Stimulated activated naive CD8-positive, alpha-beta T cell treated with anti-CD3 and anti-CD28 coated beads, Interleukin-15, Interleukin-2, amounts not matched to agents 100 U/mL and 50 U/mL, for 24 hours (primary cell): ENCODE results near the gene CMBL.
"Not testable (repeated sequence)": the region's sequence is repeated elsewhere in the genome, so short reads cannot be mapped to it uniquely, and the experiment has no call there.

Experiments used
- ATAC-seq: fragments of 150-1000 bp; cut with Tn5 transposase; one replicate; pipeline ENCODE4 v1.10.0; 2021
- DNase-seq: peaks from one replicate; pipeline ENCODE4 v3.0.0; 2021

Gene CMBL

DNA sequence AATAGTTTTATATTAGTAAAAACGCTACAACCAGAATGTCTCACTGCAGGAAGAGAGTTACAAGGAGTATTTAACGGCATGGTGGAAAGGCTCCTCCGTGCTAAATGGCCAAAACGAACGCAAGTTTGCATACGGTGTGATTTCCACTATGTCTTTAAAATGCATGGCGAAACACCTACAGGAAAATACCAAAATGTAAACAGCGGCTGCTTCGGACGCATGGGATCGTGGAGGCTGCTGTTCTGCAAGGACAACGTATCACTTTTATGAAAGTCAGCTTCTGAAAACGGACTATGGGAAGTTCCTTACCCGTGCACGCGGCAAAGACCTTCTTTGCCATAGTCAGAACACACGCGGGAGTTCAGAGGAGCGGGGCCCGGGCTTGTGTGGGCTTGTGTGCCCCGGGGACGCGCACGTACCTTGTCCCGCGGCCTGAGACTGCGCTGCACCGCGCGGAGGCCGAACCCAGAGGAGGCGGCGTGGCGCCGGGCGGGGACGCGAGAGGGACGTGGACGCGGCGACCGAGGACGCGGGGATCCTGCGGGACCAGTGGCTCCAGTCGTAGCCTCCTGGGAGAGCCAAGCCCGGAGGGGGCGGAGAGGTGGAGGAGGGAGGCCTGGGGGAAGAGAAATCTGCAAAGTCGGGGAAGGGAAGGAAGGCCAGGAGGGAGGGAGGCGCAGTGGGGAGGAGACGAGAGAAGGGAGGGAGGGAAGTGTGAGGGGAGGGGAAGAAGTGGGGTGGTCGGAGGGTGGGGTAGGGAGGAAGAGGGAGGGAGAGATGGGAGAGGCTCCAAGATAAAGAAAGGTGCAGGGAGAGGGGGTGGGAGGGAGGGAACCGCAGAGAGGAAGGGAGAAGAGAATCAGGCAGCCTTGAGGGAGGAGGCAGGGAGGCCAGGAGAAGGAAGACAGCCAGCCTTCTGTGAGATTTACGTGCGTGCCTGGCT lies at the start of gene CMBL:
Gene CMBL (minus strand): TSS at position 697 of the 943 bp plus-strand sequence. CDS start 17,140 bp downstream, outside the sequence.
- DNase-seq (peak; percentile 37), ATAC-seq (peak; percentile 78)

DNA sequence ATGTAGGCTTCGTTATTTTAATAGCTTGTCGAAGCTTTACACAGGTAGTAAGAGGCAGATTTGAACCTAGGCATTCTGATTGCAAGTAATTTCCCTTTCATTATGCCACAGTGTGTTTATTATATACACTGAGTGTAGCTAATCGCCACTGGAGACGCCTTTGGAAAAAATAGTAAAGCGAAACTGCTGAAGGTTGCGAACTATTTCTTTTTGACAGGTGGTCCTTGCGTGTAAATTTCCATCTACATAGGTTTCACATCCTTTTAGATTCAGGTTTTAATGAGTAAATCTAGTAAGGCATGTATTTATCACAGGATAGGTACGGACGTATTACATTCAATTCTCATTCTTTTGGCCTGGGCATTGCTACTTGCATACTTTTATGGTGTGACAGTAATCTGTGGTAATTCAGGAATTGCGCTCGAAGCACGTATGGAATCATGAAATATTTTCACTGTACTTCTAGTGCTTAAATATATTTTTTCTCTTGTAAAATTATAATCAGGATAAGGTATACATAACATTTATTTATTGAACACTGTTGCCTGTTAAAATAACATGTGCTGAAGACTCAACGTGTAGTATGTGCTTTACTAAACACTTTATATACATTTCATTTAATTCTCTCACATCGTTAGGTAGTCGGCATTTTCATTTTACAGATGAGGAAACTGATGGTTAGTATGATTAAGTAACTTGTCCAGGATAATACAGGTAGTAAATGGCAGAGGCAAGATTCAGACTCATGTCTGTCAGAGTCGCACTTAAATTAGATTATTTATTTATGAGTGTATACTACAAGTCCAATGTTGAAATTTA lies 47.6 kb upstream of the CMBL start:
- DNase-seq (no peak), ATAC-seq (peak; percentile 42)

DNA sequence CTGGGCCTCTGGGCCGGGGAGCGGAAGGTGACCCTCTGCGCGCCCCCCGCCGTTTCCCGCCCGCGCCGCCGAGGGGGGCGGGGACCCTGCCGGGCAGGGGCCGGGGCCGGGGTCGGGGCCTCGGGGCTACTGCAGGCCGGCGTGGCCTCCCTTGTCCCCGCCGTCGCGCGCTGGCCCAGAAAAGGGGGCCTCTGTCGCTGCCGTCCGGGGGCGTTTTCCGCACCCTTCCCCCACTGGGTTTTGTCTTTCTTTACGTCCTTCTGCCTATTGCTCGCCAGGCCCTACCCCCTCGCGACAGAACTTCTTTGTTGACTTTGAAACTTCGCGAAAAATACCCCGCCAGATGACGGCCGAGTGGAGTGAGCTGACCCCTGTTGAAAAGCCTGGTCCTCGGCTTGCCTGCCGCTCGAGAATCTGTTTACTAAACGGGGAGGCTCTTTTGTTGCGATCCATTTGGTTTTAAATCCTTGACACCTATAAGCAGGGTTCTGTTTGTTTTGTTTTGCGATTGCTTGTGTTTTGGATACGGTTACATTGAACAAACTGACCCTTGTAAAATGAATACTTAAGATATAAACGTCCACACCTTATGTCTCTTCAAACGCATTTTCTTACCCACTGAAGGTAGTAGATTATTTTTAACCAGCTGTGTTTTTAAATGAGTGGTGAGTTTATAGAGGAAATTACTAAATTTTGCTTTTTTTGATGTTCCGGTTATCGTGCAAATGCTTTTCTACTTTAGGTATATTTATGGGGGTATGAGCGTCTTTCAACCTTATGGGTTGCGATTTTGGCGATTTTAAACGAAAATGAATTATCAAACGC lies 46.6 kb upstream of the CMBL start:
- ATAC-seq (peak; percentile 5), DNase-seq (peak; percentile 59)

DNA sequence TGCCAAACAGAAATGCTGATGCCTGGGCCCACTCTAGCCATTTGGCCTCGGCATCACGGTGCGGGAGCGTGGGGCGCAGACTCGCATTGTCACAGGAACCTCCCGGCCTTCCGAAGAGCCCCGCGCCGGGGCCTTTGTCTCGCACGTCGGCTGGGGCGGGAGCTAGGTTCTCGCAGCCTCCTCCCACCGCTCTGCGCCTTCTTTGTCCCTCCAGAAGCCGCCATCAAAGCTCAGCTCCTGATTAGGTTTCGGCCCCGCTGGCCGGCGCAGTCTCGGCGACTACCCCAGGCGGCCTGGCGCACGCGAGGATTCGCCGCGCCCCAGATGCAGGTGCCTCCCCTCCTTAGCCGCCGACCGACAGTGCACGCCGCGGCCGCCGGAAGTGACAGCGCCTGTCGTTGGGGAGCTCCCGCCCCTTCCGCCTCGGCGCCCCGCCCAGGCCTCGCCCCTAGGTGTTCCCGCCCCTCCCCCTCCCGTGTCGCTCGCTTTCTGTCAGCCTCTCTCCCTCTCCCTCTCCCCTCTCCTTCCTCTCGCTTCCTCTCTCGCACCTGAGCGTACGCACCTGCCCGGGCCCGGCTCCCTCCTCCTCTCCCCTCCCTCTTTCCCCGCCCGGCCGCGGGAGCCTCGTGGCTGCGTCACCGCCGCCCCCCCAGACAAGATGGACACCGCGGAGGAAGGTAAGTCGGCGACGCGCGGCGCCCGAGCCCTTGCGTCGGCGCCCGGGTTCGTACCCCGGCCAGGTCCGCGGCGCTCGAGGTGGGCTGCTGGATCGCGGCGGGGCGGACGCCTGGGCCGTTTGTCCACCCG lies 45.7 kb upstream of the CMBL start, which contains the start of gene MARCHF6:
Gene MARCHF6 (plus strand): TSS at position 455 of the 807 bp plus-strand sequence. CDS start 204 bp downstream, at position 659.
- DNase-seq = peak; percentile 98
- peak; percentile 91 for ATAC-seq

GRCh38 chr5:10352430-10353240 lies 44.9 kb upstream of the CMBL start:
- DNase-seq (peak; percentile 37), ATAC-seq (peak; percentile 24)

DNA sequence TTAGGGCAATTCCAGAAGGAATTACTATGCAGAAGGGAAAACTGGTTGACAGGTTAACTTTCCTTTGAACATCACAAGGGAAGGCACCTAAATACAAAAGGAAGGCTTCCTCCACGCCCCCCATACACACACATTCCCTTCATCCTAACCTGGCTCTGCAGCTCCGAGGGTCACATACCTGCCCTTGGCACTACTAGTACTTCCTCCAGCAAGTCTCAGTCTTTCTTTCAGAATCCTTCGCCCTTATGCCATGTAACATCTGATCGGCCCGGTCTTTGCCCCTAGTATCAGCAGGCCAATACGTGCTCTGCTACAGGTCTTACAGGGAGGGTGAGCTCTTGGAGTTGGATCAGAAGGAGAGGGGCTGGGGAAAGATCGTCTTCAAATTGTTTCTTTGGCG lies 44.2 kb upstream of the CMBL start:
- ATAC-seq = no peak
- DNase-seq = no peak

DNA sequence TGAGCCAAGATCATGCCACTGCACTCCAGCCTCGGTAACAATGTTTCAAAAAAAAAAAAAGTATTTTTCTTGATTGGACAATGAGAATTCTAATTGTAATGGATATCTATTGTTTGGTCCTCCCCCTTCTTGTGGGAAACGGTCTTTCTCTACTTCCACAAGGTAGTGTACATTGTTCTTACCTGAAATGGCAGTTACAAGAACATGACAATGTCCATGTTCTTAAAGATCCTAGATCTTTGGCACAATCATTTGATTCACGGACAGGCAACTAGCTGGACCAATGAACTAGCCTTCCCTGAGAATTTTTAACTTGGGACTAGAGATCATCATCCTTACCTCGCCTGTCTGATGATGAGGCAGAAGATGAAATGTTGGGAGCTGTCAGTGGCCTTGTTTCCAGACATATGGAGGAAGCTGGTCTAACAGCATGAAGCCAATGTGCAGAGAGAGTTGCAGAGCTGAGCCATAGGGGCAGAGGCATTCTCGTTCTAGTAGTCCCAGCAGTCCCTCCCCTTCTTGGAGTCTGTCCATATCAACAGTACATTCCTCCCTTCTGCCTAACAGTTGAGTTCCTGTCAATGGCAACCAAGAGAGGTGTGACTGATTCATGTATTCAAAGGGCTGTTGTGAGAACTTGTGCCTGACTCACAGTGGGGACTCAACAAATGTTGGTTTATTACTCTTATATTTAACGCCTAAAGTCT lies 43.6 kb upstream of the CMBL start:
- no peak for DNase-seq
- ATAC-seq = no peak

GRCh38 chr5:10348258-10348657 lies 40.6 kb upstream of the CMBL start:
- DNase-seq (no peak), ATAC-seq (no peak)

DNA sequence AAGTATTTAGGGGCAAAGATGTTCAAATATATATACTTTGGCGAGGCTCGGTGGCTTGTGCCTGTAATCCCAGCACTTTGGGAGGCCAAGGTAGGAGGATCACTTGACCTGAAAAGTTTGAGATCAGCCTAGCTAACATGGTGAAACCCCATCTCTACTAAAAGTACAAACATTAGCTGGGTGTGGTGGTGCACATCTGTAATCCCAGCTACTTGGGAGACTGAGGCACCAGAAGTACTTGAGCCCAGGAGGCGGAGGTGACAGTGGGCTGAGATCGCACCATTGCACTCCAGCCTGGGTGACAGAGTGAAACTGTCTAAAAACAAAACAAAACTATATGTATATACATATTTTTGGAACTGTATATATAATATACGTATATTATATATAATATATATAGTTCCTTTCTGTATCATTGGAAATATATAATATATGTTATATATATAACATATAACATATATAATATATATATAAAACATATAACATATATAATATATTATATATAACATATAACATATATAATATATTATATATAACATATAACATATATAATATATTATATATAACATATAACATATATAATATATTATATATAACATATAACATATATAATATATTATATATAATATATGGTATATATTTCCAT lies 36.9 kb upstream of the CMBL start:
- not testable (repeated sequence) for DNase-seq, ATAC-seq

GRCh38 chr5:10343486-10343885 lies 35.8 kb upstream of the CMBL start:
- DNase-seq (no peak), ATAC-seq (no peak)

DNA sequence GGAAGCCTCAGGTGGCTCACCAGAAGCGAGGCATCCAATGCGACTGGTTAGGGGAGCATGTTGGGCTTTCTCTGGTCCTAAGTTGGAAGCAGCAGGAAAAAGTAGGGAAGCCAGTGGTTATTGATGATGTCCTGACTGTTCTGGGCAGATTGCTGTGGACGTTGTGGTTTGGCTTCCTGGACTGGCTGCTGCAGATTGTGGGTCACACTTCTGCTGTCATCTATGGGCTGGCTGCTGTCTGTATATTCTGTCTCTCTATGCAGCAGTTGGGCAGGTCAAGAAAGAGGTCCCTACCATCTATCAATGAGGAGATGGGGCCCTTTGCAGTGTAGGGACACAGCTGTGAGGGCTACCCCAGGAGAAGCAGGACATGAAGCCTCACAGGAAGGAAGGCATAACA lies 32.3 kb upstream of the CMBL start:
- no peak for DNase-seq
- peak; percentile 9 for ATAC-seq

DNA sequence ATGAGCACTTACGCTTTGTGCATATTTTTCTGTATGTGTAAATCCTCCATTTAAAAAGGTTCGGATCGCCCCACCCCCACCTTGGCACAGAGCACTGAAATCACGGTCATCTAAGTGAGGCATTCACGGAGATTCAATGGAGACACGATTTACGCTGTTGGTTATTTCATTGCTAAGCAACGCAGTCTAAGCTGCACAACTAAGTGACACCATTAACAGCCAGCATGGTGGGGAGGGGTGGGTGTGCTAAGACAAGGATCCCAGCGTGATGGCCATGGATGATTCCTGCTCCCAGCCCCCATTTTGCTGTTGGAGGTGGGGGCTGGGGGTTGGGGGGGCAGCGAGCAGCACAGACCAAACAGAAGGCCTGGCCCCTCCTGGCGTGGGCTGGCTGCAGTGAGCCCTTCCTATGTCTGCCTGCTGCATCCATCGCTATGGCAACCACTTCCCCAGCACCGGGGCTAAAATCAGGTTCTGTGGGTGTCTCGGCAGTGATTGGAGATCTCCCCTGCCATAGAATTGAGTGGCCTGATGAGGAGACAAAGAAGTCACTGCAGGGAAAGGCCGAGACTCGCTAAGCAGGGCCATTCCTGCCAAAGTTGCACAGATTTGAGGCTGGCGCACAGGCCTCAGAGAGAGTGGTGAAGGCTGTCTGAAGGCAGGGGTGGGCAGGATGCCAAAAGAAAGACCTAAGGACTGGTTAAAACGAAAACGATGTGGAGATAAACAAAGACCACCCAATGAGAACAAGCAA lies 31.5 kb upstream of the CMBL start:
- ATAC-seq = no peak
- no peak for DNase-seq

GRCh38 chr5:10338686-10339057 lies 31.0 kb upstream of the CMBL start:
- DNase-seq (no peak), ATAC-seq (no peak)

- no peak for ATAC-seq
- DNase-seq = no peak
Observed at GRCh38 chr5:10337986-10338385, 30.3 kb upstream of the CMBL start.

DNA sequence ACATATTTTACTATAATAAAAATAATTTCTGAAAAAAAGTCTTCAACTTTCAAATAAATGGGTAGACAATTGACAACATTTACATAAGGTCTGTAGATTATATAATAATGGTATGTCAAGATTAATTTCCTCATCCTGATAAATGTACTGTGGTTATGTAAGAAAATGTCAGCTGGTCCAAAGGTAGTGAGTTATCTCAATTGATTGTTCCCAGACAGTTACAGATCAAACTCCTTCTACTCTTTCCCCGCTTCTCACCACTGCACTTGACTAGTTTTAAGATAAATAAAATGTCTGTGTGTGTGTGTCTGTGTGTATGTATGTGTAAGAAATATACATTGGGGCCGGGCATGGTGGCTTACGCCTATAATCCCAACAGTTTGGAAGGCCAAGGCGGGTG lies 29.4 kb upstream of the CMBL start:
- ATAC-seq (no peak), DNase-seq (no peak)

DNA sequence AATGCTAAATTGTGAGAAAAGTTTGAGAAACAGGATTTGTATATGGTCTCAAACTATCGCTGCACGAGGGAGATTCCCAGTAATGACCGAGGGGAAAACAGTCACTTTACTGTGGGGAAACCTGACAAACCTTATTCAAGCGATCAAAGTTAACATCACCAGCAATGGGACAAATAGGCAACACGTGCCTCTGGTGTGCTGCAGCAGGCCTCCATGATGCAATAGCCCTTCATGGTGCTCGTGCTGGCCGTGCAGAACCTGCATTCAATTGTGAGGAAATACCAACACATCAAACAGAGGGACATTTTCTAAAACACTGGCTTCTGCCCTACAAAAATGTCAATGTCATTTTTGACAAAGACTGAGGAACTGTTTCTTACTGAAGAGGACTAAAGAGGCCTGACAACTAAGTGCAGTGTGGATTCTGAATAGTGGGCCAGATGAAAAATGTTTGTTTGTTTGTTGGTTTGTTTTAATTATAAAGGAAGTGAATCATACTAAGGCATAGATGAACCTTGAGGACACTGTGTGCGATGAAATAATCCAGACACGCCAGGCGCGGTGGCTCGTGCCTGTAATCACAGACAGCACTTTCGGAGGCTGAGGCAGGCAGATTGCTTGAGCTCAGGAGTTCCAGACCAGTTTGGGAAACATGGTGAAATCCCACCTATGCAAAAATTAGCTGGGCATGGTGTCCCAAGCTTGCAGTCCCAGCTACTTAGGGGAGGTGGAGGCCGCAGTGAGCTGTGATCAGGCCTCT lies 28.2 kb upstream of the CMBL start:
- no peak for DNase-seq

GRCh38 chr5:10334831-10335230 lies 27.1 kb upstream of the CMBL start:
- DNase-seq (no peak), ATAC-seq (no peak)

More for the DNA sequence above, 28.2 kb upstream of the CMBL start:
- no peak for ATAC-seq
